Activated CD4-positive, alpha-beta T cell treated with anti-CD3 and anti-CD28 coated beads, Interleukin-2, amount 10 ng/mL, durations not matched to agents 24 days and 14 days (primary cell): ENCODE data around the gene NR1H2. TPM values are rescaled to one million over a fixed set of nuclear protein-coding genes. Genes with fewer than 3 reads are reported as not detected.
"Not testable (repeated sequence)": the region's sequence is repeated elsewhere in the genome, so short reads cannot be mapped to it uniquely, and the experiment has no call there.

Experiments
- DNase-seq: peaks from one replicate; pipeline ENCODE4 v3.0.0; 2022
- H3K27ac Mint-ChIP-seq: one replicate; pipeline ENCODE4 v1.8.0; 2022; ENCODE audit warnings: mild to moderate bottlenecking, mixed read lengths
- H3K27me3 Mint-ChIP-seq: one replicate; pipeline ENCODE4 v1.8.0; 2022; ENCODE audit warnings: mixed read lengths
- H3K36me3 Mint-ChIP-seq: one replicate; pipeline ENCODE4 v1.8.0; 2022; ENCODE audit warnings: low read depth, mild to moderate bottlenecking, mixed read lengths
- H3K4me1 Mint-ChIP-seq: one replicate; pipeline ENCODE4 v1.8.0; 2021; ENCODE audit warnings: mixed read lengths
- H3K4me3 Mint-ChIP-seq: one replicate; pipeline ENCODE4 v1.8.0; 2022; ENCODE audit warnings: mild to moderate bottlenecking, moderate library complexity, mixed read lengths
- H3K9me3 Mint-ChIP-seq: one replicate; pipeline ENCODE4 v1.8.0; 2021; ENCODE audit warnings: mixed read lengths
- intact Hi-C: fragments of 100-400 bp; cut with micrococcal nuclease; formaldehyde crosslinking; loops from one replicate; pipeline ENCODE4 v1.15.1; 2023
- total RNA-seq: library from RNA; stranded (reverse); gene quantifications from 2 replicates; pipeline ENCODE4 v1.2.3, GENCODE V29; 2022

Gene NR1H2
- total RNA-seq, 1 donor from 2014 or later: 81.4 TPM

DNA sequence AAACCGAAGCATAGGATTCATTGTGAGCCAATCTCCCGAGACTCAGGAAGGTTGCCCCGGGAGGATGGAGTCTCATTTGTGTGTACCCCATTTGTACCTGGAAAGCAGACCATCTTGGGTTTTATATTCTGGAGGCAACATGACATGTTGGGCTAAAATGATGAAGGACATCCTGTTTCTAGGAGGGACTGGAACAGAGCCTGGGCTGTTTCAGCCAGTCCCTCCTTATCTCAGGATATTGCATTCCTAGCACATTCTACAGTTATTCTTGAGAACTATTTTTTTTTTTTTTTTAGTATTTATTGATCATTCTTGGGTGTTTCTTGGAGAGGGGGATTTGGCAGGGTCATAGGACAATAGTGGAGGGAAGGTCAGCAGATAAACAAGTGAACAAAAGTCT lies 14.0 kb downstream of the NR1H2 start:
- peaks cover 42% of the 10 kb centered on the region for H3K36me3 Mint-ChIP-seq
- H3K4me1 Mint-ChIP-seq, H3K9me3 Mint-ChIP-seq, H3K27ac Mint-ChIP-seq, H3K4me3 Mint-ChIP-seq, H3K27me3 Mint-ChIP-seq, intact Hi-C loops, DNase-seq: not testable (repeated sequence)

DNA sequence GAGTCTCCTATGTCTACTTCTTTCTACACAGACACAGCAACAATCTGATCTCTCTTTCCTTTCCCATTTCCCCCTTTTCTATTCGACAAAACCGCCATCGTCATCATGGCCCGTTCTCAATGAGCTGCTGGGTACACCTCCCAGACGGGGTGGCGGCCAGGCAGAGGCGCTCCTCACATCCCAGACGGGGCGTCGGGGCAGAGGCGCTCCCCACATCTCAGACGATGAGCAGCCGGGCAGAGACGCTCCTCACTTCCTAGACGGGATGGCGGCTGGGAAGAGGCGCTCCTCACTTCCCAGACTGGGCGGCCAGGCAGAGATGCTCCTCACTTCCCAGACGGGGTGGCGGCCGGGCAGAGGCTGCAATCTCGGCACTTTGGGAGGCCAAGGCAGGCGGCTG lies 14.7 kb downstream of the NR1H2 start:
- intact Hi-C loops, H3K4me1 Mint-ChIP-seq, DNase-seq, H3K27me3 Mint-ChIP-seq, H3K9me3 Mint-ChIP-seq, H3K27ac Mint-ChIP-seq, H3K4me3 Mint-ChIP-seq: not testable (repeated sequence)
- peaks cover 44% of the 10 kb centered on the region for H3K36me3 Mint-ChIP-seq

- intact Hi-C loops: no loop called here
Measured at GRCh38 chr19:50392759-50393158, 16.5 kb downstream of the NR1H2 start.

GRCh38 chr19:50393589-50393988 lies 17.3 kb downstream of the NR1H2 start:
- no peaks in the 10 kb centered on the region for H3K9me3 Mint-ChIP-seq
- H3K36me3 Mint-ChIP-seq: peaks cover 40% of the 10 kb centered on the region

More at GRCh38 chr19:50392759-50393158, 16.5 kb downstream of the NR1H2 start:
- no peak for DNase-seq
- Mint-ChIP-seq H3K36me3 (peaks cover 41% of the 10 kb centered on the region), H3K4me3 (no peak overlapping the region), H3K4me1 (peaks cover 4% of the 10 kb centered on the region), H3K9me3 (no peaks in the 10 kb centered on the region), H3K27me3 (no peaks in the 10 kb centered on the region), H3K27ac (no peak overlapping the region)

GRCh38 chr19:50394017-50394416 lies 17.8 kb downstream of the NR1H2 start:
- Mint-ChIP-seq H3K9me3 (no peaks in the 10 kb centered on the region), H3K4me3 (no peak overlapping the region), H3K27me3 (no peaks in the 10 kb centered on the region), H3K27ac (no peak overlapping the region), H3K4me1 (peaks cover 2% of the 10 kb centered on the region), H3K36me3 (peaks cover 40% of the 10 kb centered on the region)
- intact Hi-C loops: no loop called here
- DNase-seq: no peak

More at GRCh38 chr19:50393589-50393988, 17.3 kb downstream of the NR1H2 start:
- intact Hi-C loops: no loop called here
- H3K4me3 Mint-ChIP-seq: no peak overlapping the region
- H3K4me1 Mint-ChIP-seq: peaks cover 2% of the 10 kb centered on the region
- H3K27me3 Mint-ChIP-seq: no peaks in the 10 kb centered on the region
- no peak overlapping the region for H3K27ac Mint-ChIP-seq
- DNase-seq: no peak

- peaks cover 4% of the 10 kb centered on the region for H3K4me1 Mint-ChIP-seq
- no peaks in the 10 kb centered on the region for H3K9me3 Mint-ChIP-seq
- DNase-seq: no peak
- no peak overlapping the region for H3K4me3 Mint-ChIP-seq
- H3K36me3 Mint-ChIP-seq: peaks cover 26% of the 10 kb centered on the region
- no peaks in the 10 kb centered on the region for H3K27me3 Mint-ChIP-seq
- intact Hi-C loops: no loop called here
- H3K27ac Mint-ChIP-seq: peak overlapping the region; percentile 29
Measured at GRCh38 chr19:50398675-50399367, 22.6 kb downstream of the NR1H2 start.

- intact Hi-C loops: no loop called here
- H3K4me3 Mint-ChIP-seq: no peak overlapping the region
- peak overlapping the region; percentile 29 for H3K27ac Mint-ChIP-seq
Measured at GRCh38 chr19:50399368-50399745, 23.1 kb downstream of the NR1H2 start.

DNA sequence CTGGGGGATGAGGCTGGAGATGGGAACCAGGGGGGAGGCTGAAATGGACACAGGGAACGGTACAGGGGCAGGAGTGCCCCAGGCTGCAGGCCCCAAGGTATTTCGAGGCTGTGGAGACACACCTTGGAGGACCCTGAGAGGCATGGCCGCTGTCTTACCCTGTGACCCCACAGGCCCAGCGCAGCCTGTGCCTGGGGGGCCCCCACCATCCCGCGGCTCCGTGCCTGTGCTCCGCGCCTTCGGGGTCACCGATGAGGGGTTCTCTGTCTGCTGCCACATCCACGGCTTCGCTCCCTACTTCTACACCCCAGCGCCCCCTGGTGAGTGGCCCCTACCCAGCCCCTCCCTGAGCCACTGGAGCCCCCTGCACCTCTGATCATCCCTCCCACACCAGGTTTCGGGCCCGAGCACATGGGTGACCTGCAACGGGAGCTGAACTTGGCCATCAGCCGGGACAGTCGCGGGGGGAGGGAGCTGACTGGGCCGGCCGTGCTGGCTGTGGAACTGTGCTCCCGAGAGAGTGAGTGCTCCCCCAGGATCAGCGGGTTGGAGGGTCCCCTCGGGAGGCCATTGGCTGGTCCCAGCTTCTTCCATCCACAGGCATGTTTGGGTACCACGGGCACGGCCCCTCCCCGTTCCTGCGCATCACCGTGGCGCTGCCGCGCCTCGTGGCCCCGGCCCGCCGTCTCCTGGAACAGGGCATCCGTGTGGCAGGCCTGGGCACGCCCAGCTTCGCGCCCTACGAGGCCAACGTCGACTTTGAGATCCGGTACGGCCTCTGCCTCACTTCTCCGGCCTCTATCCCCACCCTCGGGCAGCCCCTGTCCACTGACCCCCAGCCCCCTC lies 25.6 kb downstream of the NR1H2 start:
- Mint-ChIP-seq H3K27ac (no peak overlapping the region), H3K4me1 (peaks cover 2% of the 10 kb centered on the region), H3K36me3 (peaks cover 36% of the 10 kb centered on the region), H3K27me3 (no peaks in the 10 kb centered on the region), H3K4me3 (no peak overlapping the region), H3K9me3 (no peaks in the 10 kb centered on the region)
- DNase-seq: no peak
- intact Hi-C loops: no loop called here

More at GRCh38 chr19:50399368-50399745, 23.1 kb downstream of the NR1H2 start:
- Mint-ChIP-seq H3K9me3 (no peaks in the 10 kb centered on the region), H3K36me3 (peaks cover 26% of the 10 kb centered on the region), H3K4me1 (peaks cover 4% of the 10 kb centered on the region), H3K27me3 (no peaks in the 10 kb centered on the region)
- no peak for DNase-seq

- Mint-ChIP-seq H3K4me1 (peaks cover 2% of the 10 kb centered on the region), H3K27ac (no peak overlapping the region), H3K27me3 (no peaks in the 10 kb centered on the region), H3K4me3 (no peak overlapping the region), H3K36me3 (peaks cover 40% of the 10 kb centered on the region), H3K9me3 (no peaks in the 10 kb centered on the region)
- DNase-seq: no peak
- intact Hi-C loops: no loop called here
Measured at GRCh38 chr19:50402544-50403301, 26.5 kb downstream of the NR1H2 start.

DNA sequence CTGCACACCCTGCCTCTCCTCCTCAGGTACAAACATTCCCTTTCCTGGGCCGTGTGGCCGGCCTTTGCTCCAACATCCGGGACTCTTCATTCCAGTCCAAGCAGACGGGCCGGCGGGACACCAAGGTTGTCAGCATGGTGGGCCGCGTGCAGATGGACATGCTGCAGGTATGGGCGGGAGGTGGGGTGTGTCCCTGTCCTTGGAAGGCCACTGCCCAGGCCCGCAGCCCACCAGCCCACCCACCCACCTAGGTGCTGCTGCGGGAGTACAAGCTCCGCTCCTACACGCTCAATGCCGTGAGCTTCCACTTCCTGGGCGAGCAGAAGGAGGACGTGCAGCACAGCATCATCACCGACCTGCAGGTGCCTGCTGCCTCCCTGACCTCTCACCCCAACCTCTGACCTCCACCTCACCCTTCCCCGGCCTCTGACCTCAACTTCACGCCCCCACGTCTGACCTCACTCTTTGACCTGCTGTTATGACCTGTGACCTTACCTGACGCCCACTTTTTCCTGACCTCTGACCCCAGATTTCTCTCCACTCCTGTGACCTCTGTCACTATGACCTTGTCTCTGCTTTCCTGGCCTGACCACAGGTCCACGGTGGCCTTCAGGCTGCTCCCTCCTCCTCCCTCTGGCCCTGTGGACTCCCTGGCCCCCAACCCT lies 30.0 kb downstream of the NR1H2 start:
- Mint-ChIP-seq H3K27ac (no peak overlapping the region), H3K4me1 (no peaks in the 10 kb centered on the region), H3K27me3 (no peaks in the 10 kb centered on the region), H3K4me3 (no peak overlapping the region), H3K9me3 (no peaks in the 10 kb centered on the region), H3K36me3 (peaks cover 39% of the 10 kb centered on the region)
- intact Hi-C loops: no loop called here
- no peak for DNase-seq

- peaks cover 39% of the 10 kb centered on the region for H3K36me3 Mint-ChIP-seq
- no peaks in the 10 kb centered on the region for H3K9me3 Mint-ChIP-seq
- H3K4me3 Mint-ChIP-seq: no peak overlapping the region
- DNase-seq: no peak
- H3K27ac Mint-ChIP-seq: no peak overlapping the region
- H3K27me3 Mint-ChIP-seq: no peaks in the 10 kb centered on the region
- intact Hi-C loops: no loop called here
- no peaks in the 10 kb centered on the region for H3K4me1 Mint-ChIP-seq
Measured at GRCh38 chr19:50406829-50407228, 30.6 kb downstream of the NR1H2 start.

DNA sequence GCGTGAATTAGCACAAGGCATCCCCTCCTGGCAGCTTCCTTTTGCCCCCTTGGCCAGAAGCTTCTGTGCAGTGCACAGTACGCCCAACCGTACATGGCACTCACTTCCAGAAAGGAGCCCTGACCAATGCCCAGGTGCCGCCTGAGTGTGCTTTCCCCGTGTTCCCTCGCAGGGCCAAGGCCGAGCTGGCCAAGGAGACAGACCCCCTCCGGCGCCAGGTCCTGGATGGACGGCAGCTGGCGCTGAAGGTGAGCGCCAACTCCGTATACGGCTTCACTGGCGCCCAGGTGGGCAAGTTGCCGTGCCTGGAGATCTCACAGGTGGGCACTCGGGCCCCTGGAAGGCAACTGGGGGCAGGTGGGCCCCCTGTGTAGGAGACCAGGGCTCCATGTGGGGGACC lies 33.1 kb downstream of the NR1H2 start:
- Mint-ChIP-seq H3K36me3 (peaks cover 36% of the 10 kb centered on the region), H3K27me3 (no peaks in the 10 kb centered on the region), H3K4me3 (no peak overlapping the region), H3K27ac (no peak overlapping the region), H3K9me3 (no peaks in the 10 kb centered on the region), H3K4me1 (no peaks in the 10 kb centered on the region)
- intact Hi-C loops: no loop called here
- DNase-seq: no peak

GRCh38 chr19:50410109-50410508 lies 33.9 kb downstream of the NR1H2 start:
- H3K4me1 Mint-ChIP-seq: peaks cover 5% of the 10 kb centered on the region
- DNase-seq: no peak
- no peak overlapping the region for H3K27ac Mint-ChIP-seq
- H3K9me3 Mint-ChIP-seq: no peaks in the 10 kb centered on the region
- intact Hi-C loops: no loop called here
- H3K4me3 Mint-ChIP-seq: no peak overlapping the region
- H3K36me3 Mint-ChIP-seq: peaks cover 38% of the 10 kb centered on the region
- H3K27me3 Mint-ChIP-seq: no peaks in the 10 kb centered on the region
